NCI-H510A treated with DMSO at 0.1 percent for 48 hours (cell line): ENCODE measurements around the gene UBA52.

Experiments
- DNase-seq: peaks from one replicate; lab custom pipeline; 2025; lab: John Stamatoyannopoulos, UW

Gene UBA52

DNA sequence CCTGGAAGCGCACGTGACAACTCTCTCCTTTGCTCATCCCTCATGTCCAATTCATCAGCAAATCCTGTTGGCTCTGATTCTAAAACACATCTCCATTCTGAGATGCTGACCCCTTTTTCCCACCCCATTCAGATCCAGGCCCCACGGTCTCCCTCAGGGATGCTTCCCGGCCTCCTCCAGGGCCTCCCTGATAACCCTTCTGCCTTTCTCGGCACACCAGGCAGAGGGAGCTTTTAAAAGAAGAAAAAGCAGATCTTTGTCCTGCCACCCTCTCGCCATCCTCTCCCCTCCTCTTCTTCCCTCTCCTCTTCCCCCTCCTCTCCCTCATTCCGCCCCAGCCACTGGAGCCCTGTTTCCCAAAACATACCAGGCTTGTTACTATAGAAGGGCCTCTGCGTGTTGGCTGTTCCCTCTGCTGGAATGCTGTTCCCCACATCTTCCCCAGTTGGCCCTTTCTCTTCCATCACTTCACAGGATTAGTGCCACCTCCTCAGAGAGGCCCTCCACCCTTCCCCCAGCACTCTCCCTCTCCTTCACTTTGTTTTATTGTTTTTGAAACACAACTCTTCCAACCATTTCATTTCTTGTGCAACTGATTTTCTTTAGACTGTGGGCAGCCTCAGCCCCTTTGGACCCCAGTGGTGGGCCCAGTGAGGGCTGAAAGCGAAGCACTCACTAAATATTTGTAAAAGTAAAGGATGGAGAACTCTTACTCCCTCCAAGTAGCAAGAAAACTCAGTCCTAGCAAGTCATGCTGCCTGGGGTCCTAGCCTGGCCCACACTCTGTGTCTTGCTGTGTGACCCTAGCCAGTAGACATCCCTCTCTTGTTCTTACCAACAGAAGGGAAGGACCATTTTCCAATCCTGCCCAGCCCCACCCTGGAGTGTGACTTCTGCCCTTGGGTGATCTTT is 37.4 kb downstream of the UBA52 start:
- DNase-seq: no peak

- no peak for DNase-seq
Observed at GRCh38 chr19:18609717-18610051, 38.0 kb downstream of the UBA52 start.

DNA sequence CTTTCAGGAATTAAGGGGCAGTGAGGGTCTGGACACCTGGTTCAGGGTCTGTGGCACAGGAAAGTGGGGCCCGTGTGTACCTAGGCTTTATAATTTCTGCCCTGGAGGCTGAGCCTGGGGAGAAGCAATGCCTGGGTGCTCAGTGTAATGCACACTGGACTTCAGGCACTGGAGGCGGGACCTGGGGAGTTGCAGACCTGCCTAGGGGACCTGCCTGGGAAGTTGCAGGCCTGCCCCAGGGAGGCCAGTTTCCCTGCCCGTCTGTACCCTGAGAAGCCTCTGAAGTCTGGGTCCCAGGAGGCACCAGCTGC is 38.5 kb downstream of the UBA52 start:
- no peak for DNase-seq

DNA sequence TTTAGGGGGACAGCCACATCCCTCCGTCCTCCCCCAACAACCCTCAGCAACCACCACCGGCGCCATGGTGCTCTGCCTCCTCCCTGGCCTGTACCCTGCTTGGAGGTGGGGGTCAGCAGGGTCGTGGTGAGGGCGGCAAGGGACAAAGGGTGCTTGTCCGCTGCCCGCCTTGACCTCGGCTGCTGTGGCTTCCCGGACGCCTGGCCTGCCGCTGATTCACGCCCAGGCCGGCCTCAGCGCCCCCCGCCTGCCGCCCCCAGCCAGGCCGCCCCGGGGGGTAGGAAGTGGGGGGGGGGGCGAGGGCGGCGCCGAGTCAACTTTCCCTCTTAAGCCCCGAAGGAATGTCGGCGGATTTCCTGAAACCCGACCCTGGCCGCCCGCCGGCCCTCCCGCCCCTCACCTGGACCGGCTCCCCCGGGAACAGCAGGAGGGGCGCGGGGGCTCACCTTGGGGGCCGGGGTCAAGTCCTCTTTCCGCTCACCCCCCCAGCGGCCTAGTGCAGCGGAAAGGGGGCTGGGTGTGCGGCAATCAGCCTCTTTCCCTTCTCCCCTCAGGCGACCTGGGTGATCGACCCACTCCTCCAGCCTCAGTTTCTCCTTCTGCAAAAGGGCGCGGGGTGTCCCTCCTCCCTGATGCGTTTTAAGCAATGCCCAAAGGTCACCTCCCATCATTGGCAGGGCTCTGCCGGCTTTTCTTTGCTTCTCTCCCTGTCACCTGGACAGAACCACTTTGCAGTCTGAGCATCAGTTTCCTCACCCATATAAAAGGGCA is 39.1 kb downstream of the UBA52 start:
- no peak for DNase-seq

- no peak for DNase-seq
Observed at GRCh38 chr19:18611327-18612050, 39.8 kb downstream of the UBA52 start.

- peak; percentile 10 for DNase-seq
Observed at GRCh38 chr19:18612051-18612771, 40.6 kb downstream of the UBA52 start.

GRCh38 chr19:18612772-18613588 is 41.3 kb downstream of the UBA52 start, which contains the start of gene TMEM59L:
TSS of gene TMEM59L (plus strand) at chr19:18612870. CDS start at chr19:18612959, 89 bp downstream.
- peak; percentile 3 for DNase-seq

DNA sequence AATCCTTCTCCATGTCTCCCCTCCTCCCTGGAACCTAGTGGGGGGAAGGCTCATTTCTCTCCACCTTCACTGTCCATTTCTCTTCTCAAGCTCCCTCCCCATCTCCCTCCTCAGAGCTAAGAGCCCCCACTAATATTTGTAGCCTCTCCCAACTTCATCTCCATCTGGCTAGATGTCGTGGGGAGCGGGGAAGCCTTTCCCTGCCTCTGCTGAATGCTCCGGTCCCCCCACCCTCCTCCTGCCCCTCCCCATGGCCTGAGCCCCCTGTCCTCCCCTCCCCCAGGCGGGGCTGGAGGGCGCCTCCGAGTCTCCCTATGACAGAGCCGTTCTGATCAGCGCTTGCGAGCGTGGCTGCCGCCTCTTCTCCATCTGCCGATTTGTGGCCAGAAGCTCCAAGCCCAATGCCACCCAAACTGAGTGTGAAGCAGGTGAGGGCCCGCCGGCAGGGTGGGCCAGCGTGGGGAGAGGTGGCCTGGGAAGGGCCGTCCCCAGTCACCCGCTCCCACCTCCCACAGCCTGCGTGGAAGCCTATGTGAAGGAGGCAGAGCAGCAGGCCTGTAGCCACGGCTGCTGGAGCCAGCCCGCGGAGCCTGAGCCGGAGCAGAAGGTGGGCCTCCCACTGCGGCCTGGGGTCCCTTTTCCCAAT is 42.1 kb downstream of the UBA52 start:
- no peak for DNase-seq

GRCh38 chr19:18616023-18616422 is 44.4 kb downstream of the UBA52 start:
- no peak for DNase-seq

GRCh38 chr19:18617562-18617961 is 45.9 kb downstream of the UBA52 start:
- DNase-seq: no peak

DNA sequence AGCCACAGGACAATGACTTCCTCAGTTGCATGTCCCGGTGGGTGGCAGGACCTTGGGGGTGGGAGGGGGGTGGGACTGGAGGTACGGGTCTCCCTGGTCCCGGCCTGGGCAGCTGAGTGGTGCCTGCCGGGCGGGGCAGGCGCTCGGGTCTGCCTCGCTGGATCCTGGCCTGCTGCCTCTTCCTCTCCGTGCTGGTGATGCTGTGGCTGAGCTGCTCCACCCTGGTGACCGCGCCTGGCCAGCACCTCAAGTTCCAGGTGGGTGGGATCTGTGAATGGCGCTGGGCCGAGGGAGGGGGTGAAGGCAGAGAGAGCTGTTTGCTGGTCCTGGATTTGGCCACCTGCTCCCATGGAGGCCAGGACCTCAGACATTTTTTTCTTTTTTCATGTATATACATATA is 46.6 kb downstream of the UBA52 start:
- no peak for DNase-seq

DNA sequence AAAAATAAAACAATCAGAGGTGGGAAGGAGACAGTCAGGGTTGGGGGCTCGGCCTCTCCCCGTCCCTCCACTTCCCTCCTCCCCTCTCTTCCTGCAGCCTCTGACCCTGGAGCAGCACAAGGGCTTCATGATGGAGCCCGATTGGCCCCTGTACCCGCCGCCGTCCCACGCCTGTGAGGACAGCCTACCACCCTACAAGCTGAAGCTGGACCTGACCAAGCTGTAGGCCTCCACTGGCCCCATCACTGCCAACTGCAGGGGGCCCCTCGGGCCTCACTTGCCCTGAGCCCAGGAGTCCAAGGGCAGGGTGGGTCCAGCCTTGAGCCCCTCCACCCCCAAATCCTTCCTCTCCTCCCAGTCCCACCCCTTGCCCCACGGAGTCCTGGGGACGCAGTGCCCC is 48.7 kb downstream of the UBA52 start:
- DNase-seq: no peak

DNA sequence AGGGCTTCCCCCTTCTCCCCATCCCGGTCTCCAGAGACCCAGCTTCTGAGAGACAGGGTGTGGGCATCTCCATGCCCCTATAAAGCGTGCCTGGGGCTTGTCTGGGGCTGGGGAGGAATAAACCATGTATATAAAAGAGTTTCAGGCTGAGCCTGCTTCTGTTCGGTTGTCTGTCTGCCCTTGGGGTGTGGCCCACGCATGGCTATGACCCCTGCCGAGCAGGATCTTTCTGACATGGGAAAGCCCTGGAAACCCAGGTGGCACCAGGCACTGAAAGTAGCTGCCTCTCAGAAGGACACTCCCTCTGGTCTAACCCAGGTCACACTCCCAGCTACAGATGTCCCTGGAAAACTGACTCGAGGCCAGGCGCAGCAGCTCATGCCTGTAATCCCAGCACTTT is 49.2 kb downstream of the UBA52 start:
- DNase-seq: no peak

DNA sequence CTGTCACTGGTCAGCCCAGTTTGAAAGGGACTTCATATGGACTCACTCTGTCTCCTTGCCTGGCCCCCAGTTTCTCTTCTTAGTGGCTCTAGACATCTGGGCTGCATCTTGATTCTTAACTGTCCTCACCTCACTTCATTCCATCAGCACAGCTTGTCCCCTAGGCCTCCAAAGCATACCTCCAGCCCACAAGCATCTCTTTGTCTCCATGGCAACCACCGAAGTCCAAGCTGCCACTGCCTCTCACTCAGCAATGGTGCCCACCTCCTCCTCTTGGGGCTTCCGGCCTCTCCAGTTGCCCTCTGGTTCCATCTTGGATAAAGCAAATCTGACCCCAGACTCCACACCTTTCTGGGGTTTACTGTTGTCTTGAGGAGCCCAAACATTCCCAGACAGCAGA is 55.2 kb downstream of the UBA52 start:
- no peak for DNase-seq
